Sigmoid colon (tissue), 4 donors: Measurements from ENCODE around the gene PPP1R37.

Experiments used
- CTCF ChIP-seq, 4 experiments: fragments of 450-650 bp in 3 of 4; fragments of 200-600 bp in 1 of 4; IDR thresholded peaks; one replicate each; pipeline ENCODE4 v1.5.1; 2016 to 2019; ENCODE audit warnings: antibody characterized with exemption in 4 of 4, mild to moderate bottlenecking in 3 of 4, moderate library complexity in 2 of 4
- EP300 ChIP-seq, 4 donors: sonication (generic); formaldehyde crosslinking; IDR thresholded peaks; one replicate each; pipeline ENCODE4 v1.6.1; 2017; ENCODE audit warnings: antibody characterized with exemption in 4 of 4
- POLR2A ChIP-seq, 2 donors: fragments of 450-650 bp; IDR thresholded peaks; one replicate each; pipeline ENCODE4 v1.6.1; 2016; ENCODE audit warnings: antibody characterized with exemption in 2 of 2, mild to moderate bottlenecking in 2 of 2, moderate library complexity in 2 of 2
- POLR2AphosphoS5 ChIP-seq, 4 donors: sonication (generic); formaldehyde crosslinking; IDR thresholded peaks; one replicate each; pipeline ENCODE4 v1.6.1; 2017; ENCODE audit warnings: antibody characterized with exemption in 4 of 4

- TF ChIP-seq POLR2A (IDR thresholded peaks at IDR 0.05) (no peak), CTCF (IDR thresholded peaks at IDR 0.05) (no peak), POLR2AphosphoS5 (IDR thresholded peaks at IDR 0.05) (no peak), EP300 (IDR thresholded peaks at IDR 0.05) (no peak)
Observed at GRCh38 chr19:45119582-45119981, 26.6 kb downstream of the PPP1R37 start.
